HG03066 (cell line): ENCODE measurements around the gene ATP6V1F.
"Not testable (repeated sequence)": the region's sequence is repeated elsewhere in the genome, so short reads cannot be mapped to it uniquely, and the experiment has no call there.

Experiments
- ATAC-seq: cut with Tn5 transposase; IDR thresholded peaks from one replicate; pipeline ENCODE4 v1.9.1; 2021; ENCODE audit warnings: low read depth; ENCODE audit not compliant: unreplicated experiment

The ATP6V1F gene

GRCh38 chr7:128894101-128894440 lies 31.4 kb downstream of the ATP6V1F start:
- no peak for ATAC-seq

- no peak for ATAC-seq
These were observed 32.7 kb downstream of the ATP6V1F start for GRCh38 chr7:128895320-128895719.

- ATAC-seq: no peak
These were observed 36.7 kb downstream of the ATP6V1F start for GRCh38 chr7:128899392-128899791.

- ATAC-seq: no peak
These were observed 37.6 kb downstream of the ATP6V1F start for GRCh38 chr7:128900237-128900636.

- ATAC-seq: no peak
These were observed 40.3 kb downstream of the ATP6V1F start for GRCh38 chr7:128902761-128903585.

- ATAC-seq: no peak
These were observed 41.1 kb downstream of the ATP6V1F start for GRCh38 chr7:128903621-128904361.

- ATAC-seq: no peak
These were observed 41.9 kb downstream of the ATP6V1F start for GRCh38 chr7:128904381-128905197.

GRCh38 chr7:128906001-128906765 lies 43.5 kb downstream of the ATP6V1F start:
- no peak for ATAC-seq

GRCh38 chr7:128906766-128907559 lies 44.3 kb downstream of the ATP6V1F start:
- no peak for ATAC-seq

- ATAC-seq: no peak
These were observed 46.3 kb downstream of the ATP6V1F start for GRCh38 chr7:128908750-128909624.

- ATAC-seq: no peak
These were observed 47.2 kb downstream of the ATP6V1F start for GRCh38 chr7:128909625-128910568.

- ATAC-seq: no peak
These were observed 47.9 kb downstream of the ATP6V1F start, which contains the start of gene KCP for GRCh38 chr7:128910569-128910945. Gene KCP (minus strand): TSS chr7:128910709. CDS start chr7:128910676, 33 bp downstream.

GRCh38 chr7:128911423-128912031 lies 48.9 kb downstream of the ATP6V1F start:
- ATAC-seq: no peak

GRCh38 chr7:128912281-128912680 lies 49.6 kb downstream of the ATP6V1F start:
- ATAC-seq: no peak

- not testable (repeated sequence) for ATAC-seq
These were observed 50.2 kb downstream of the ATP6V1F start for GRCh38 chr7:128912709-128913495.

GRCh38 chr7:128913870-128914565 lies 51.4 kb downstream of the ATP6V1F start:
- no peak for ATAC-seq
